NOMO-1 treated with dmso at 0.1 percent for 144 hours (cell line): Measurements from ENCODE around the gene ARHGDIG.

Experiments
- DNase-seq: peaks from one replicate; lab custom pipeline; 2025; ENCODE audit not compliant: unreplicated experiment; lab: John Stamatoyannopoulos, UW

The ARHGDIG gene

DNA sequence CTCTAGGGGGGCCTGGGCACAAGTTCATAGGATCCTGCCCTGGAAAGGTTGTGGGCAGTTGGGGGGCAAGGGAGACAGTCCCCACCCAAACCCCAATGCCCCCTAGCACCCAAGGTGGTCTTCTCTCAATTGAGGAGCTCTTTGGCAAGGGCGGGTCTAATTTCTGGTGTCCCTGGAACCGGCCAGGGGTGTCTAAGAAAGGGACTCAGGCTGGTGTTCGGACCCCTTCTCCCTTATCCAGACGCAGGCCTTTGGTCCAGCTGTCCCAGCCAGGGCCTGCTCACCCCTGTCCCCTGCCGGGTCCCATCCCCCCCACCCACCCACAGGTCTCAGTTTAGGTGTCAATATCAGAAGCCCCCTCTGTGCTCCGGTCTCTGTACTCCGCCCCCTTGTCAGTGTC lies 860 bp upstream of the ARHGDIG start:
- no peak for DNase-seq

DNA sequence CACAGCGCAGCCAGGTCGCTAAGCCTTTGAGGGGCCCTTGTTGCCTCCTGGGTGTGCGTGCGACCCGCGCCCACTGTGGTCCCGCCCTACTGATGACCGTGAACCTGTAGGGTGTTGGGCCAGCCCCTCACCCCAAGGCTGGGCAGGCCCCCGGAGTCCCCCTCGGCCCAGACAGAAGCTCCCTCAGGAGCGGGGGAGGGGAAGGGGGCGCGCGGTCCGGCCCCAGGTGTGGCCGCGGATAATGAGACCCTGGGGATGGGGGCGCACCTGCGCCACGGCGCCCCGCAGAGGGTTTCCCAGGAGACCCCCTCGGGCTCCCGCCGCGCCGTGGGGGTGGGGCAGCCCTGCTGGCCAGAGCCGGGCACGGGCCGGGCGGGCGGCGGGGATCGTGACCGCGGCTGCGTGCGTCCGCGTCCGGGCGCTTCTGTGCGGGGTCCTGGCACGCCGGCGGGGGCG lies 358 bp upstream of the ARHGDIG start:
- DNase-seq, result no peak

DNA sequence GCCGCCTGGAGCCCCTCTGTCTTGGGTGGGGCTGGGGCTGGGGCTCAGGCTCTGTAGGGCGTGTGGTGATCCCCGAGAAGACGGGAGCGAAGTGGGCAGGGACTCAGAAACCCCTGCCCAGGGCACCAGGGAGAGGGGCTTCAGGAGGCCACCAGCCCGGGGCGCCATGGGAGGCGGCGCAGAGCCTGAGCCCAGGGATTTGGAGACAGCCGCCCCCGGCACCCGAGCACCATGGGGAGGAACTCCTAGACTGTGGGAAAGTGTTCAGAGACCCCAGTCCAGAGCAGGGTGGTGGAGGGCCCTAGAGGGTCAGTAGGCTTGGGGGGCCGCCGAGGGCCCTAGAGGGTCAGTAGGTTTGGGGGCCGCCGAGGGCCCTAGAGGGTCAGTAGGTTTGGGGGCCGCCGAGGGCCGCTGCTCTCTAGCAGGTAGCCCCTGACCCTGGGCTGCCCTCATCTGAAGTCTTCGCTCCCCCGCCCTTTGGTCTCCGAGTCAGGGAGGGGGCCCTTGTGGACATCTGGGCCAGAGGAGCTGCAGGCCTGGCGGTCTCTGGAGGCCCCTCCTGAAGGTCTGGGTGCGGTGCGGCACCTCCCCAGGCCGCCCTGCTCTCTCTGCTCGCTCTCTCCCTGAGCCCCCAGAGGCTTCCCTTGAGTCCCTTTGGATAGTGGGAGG lies 734 bp downstream of the ARHGDIG start:
- no peak for DNase-seq

DNA sequence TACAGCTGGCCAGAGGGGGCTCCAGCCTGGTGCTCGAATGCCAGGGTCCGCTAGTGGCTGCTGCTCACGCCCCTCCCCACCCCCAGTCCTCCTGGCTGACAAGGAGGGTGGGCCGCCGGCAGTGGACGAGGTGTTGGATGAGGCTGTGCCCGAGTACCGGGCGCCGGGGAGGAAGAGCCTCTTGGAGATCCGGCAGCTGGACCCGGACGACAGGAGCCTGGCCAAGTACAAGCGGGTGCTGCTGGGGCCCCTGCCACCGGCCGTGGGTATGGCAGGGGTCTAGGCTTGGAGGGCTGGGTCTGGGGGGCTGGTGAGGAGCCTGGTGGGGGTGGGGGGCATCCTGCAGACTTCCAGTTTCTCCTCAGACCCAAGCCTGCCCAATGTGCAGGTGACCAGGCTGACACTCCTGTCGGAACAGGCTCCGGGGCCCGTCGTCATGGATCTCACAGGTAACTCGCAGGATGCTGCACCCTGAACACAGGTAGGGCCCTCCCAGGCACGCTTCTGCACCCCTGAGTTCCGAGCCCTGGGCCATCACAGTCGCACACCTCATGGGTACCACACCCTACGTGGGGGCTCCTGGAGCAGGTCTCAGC lies 1.4 kb downstream of the ARHGDIG start:
- no peak for DNase-seq

DNA sequence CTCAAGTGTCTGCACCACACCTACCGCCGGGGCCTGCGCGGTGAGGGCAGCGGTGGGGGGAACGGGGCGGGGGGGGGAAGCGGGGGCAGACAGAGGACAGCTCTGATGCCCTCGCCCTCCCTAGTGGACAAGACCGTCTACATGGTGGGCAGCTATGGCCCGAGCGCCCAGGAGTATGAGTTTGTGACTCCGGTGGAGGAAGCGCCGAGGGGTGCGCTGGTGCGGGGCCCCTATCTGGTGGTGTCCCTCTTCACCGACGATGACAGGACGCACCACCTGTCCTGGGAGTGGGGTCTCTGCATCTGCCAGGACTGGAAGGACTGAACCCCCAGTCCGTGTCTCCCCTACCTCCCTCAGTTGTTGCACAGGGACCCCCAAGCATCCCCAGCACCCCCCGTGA lies 2.1 kb downstream of the ARHGDIG start:
- no peak for DNase-seq

DNA sequence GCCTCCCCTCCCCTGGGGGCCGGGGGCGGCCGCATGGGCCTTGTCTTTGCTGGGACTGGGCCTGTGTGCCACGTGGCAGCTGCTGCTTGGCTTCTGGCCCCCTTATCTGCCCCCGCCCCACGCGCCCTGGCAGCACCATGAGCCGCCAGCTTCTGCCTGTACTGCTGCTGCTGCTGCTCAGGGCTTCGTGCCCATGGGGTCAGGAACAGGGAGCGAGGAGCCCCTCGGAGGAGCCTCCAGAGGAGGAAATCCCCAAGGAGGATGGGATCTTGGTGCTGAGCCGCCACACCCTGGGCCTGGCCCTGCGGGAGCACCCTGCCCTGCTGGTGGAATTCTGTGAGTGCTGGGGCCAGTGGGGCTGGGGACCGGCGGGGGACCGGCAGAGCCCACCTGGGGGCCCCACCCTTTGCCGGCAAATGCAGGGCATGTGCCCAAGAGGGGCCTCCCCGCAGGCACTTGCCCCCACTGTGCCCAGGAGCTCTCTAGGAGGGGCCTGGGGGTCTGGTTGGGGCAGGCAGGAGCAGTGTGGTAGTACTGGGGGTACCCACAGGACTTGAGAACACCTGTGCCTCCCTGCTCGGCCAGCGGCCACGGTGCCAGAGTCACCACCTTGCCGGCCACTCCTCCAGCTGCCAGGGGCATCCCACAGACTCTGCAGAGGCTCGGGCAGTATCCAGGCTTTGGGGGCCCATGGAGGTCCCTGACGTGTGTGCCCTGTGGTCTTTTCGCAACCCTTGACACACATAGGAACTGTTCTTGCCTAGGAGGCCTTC lies 2.8 kb downstream of the ARHGDIG start, which contains the start of gene PDIA2:
Gene PDIA2 (plus strand): TSS at position 132 of the 773 bp plus-strand sequence. CDS start 6 bp downstream, at position 138.
- no peak for DNase-seq

DNA sequence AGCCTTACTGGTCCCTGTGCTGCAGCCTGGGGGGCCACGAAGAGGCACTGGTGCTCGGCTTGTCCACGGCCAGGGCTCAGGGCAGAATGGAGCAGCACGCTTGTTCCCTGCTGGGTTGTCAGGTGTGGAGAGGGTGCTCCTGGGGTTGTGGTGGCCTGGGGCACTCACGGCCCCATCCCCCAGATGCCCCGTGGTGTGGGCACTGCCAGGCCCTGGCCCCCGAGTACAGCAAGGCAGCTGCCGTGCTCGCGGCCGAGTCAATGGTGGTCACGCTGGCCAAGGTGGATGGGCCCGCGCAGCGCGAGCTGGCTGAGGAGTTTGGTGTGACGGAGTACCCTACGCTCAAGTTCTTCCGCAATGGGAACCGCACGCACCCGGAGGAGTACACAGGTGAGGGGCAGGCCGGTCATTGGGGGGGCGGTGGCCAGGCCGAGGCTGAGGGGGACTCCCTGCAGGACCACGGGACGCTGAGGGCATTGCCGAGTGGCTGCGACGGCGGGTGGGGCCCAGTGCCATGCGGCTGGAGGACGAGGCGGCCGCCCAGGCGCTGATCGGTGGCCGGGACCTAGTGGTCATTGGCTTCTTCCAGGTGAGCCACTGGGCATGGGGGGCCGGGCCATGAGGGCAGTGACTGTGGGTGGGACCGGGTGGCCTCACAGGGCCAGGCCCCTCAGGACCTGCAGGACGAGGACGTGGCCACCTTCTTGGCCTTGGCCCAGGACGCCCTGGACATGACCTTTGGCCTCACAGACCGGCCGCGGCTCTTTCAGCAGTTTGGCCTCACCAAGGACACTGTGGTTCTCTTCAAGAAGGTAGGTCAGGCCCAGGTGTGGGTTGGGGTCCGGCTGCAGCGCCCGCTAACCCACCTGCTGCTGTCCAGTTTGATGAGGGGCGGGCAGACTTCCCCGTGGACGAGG lies 4.1 kb downstream of the ARHGDIG start:
- no peak for DNase-seq

DNA sequence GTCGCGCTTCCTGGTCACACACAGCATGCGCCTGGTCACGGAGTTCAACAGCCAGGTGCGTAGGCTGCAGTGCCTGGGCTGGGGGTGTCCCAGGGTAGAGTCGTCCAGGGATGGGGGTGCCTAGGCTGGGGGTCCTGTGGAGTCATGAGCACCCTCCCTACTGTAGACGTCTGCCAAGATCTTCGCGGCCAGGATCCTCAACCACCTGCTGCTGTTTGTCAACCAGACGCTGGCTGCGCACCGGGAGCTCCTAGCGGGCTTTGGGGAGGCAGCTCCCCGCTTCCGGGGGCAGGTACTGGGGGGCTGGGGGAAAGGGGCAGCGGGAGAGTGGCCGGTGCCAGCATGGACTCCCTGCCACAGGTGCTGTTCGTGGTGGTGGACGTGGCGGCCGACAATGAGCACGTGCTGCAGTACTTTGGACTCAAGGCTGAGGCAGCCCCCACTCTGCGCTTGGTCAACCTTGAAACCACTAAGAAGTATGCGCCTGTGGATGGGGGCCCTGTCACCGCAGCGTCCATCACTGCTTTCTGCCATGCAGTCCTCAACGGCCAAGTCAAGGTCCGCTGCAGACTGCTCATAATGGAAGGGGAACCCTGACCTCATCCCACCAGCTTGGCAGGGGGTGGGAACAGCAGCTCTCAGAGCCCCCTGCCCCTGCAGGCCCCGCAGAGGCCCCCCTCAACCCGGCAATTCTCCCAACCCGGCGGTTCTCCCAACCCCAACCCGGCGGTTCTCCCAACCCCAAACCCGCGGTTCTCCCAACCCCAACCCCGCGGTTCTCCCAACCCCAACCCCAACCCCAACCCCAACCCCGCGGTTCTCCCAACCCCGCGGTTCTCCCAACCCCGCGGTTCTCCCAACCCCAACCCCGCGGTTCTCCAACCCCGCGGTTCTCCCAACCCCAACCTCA lies 5.0 kb downstream of the ARHGDIG start:
- no peak for DNase-seq

DNA sequence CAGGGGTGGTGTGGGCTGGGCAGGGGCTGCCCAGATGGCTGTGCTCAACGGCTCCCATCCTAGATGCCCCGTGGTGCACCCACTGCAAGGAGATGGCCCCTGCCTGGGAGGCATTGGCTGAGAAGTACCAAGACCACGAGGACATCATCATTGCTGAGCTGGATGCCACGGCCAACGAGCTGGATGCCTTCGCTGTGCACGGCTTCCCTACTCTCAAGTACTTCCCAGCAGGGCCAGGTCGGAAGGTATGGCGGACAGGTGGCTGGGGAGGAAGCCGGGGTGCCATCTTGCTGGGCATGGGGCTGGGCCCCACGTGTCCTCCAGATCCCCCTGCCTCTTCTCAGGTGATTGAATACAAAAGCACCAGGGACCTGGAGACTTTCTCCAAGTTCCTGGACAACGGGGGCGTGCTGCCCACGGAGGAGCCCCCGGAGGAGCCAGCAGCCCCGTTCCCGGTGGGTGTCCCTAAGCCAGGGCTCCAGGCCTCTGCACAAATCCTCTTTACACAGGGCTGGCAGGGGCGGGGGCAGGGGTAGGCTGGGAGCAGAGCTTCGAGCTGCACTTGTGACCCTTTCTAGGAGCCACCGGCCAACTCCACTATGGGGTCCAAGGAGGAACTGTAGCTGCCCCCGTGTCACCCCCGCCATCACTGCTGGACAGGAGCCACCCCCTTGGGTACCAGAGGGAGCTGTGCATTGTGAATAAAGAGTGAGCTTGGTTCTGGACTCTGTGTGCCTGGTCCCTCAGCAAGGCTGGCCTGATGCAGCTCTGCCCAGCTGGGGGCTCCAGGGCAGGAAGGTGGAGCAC lies 6.3 kb downstream of the ARHGDIG start:
- DNase-seq, result no peak

DNA sequence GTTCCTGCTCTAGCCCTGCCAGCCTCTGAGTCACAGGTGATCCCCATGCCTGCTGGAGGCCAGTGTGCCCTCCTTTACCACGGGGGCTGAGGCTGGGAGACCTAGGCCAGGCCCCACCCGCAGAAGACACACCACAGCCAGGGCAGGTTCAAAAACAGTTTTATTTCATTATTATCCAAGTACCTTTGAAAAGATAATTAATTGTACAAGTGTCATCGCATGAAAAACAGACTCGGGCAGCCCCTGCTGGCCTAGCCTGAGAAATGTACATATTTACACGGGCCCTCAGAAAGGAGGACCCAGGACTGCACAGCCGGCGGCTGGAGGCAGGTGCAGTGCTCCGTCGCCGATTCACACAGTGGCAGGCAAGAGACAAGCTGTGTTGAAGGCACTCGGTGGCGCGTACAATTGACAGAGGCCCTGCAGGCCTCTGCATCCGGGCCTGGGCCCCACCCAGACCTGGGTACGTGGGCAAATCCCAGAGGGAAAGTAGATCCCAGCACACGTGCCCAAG lies 7.0 kb downstream of the ARHGDIG start:
- DNase-seq, result no peak

DNA sequence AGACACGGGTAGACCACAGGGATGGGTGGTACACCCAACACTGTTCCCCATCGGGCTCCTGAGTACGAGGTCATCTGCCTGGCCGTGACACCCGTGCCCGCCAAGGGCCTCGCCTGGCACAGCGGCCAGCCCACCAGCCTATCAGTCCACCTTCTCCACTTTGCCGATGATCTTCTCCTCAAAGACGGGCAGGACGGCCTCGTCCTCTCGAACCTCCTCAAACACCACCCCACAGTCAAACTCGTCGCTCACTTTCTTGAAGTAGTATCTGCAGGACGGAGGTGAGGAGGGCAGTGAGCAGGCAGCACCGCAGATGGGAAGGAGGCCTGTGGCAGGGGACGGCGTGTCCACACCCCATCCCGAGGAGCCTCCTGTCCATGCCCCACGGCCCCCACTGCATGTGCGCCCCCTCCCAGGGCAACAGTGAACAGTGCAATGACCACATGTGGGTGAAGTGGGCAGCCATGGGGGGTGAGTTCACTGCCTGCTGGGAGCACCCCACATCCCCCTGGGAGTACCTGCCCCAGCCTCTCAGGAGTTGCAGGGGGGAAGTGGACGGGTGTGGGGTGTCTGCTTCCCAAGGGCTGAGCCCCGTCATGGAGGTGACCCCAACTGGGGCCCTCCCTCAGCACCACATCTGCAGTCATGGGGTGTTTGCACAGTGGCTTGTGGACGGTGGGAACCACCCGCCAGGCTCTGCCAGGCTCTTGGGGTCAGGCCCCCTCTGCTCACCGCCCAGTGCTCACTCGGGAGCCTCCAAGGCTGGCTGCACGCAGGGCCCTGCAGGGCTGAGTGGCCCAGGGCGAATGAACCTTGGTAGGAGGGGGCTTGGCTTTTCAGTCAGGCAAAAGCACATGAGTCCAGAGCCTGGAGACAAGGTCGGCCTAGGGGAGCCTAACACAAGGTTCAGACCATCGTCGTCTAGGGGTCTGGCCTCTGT lies 7.9 kb downstream of the ARHGDIG start:
- no peak for DNase-seq

DNA sequence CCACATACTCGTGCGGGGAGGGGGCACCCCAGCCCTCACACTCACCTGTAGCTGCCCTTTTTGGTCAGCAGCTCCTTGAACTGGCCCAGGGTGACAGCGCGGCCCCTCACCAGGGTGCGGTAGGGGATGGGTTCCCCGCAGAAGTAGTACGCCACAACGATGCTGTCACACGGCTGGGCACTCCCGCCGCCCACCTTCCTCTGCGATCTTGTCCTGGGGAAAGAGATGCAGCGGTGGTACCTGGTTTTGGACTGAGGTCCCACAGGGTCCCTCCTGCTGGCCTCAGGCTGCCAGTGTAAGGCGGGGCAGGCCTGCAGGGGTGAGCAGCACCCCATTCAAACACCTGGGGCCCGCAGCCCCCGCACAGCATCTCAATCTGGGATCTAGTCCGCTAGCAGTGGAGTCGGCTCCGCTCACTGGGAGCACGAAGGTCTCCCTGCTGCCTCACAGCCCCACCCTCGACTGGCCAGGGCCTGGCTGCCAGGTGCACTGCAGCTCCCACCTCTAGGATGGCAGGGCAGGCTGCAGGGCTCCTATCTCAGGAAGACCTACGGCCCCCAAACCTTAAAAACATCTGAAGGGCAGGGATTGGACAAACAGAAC lies 9.1 kb downstream of the ARHGDIG start:
- DNase-seq, result no peak

DNA sequence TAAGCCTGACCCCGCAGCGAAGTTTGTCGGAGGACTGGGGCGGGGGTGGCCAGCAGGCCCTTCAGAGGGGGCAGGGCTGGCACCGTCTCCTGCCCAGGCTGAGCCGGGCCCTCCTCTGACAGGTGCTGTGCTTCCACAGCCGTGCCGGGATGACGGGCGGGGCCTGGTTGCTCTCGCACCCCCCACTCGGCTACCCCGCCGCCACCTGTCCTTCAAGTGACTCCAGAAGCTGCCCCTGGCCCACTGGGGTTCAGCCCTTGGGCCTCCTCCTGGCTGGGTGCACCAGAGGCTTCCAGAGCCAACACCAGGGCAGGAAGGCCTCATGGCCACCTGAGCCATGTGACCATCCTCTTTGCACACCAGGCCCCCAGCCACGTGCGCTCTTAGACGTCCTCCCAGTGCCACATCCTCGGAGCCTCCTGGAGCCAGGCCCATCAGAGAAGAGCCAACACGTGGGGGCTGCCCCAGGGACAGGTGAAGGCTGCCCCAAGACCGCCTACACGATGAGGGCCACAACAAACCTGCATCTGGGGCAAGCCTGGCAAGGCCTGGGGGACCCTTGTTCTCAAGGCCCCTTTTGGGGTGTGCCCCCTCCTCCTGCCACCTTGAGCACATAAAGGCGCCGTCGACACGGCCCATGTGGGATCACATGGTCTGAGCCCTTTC lies 9.8 kb downstream of the ARHGDIG start:
- no peak for DNase-seq

DNA sequence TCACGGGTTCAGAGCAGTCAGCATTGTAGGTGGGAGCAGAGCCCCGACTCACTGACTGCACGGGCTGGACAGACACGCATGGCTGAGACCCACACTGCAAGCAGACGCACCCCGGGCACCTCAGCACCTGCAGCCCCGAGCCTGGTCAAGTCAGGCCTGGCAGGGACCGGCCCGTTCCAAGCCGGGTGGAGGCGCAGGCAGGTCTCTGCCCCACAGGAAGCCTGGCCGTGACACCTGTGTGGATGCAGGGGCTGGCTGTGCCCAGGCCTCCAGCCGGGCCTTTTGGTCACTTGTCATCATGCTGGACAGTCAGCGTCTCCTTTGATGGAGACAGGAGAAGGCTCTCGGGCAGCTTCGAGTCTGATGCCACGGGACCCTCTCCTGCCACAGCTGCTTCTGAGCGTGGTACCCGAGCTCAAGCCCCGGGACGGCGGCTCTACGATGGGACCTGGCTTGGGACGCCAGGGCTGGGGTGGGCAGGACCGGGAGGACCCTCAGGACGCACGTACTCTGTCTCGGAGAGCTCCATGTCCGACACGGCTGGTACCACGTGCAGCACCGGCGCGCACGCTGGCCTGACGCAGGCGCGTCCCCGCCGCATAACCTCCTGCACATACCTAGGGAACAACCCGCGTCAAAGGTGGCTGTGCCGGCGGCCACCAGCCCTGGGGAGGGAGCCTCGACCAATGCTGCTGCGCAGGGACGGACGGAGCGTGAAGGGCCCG lies 10.5 kb downstream of the ARHGDIG start:
- no peak for DNase-seq

DNA sequence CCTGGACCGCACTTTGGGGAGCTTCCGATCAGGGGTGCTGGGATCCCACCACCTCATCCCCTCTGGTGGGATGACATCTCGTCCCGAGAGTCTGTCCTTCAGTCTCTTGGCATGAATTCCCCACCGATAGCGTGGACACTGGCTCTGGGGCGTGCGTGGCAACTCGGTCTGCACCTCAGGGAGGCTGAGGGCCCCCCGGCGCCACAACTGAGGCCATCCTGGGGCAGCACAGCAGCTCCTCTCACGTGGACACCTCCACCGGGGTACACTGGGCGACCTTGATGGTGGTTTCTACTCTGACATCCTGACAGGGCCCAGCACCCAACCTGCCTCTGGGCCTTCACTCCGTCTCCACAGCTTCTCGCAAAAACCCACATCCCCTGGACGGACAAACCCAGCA lies 11.1 kb downstream of the ARHGDIG start:
- no peak for DNase-seq

DNA sequence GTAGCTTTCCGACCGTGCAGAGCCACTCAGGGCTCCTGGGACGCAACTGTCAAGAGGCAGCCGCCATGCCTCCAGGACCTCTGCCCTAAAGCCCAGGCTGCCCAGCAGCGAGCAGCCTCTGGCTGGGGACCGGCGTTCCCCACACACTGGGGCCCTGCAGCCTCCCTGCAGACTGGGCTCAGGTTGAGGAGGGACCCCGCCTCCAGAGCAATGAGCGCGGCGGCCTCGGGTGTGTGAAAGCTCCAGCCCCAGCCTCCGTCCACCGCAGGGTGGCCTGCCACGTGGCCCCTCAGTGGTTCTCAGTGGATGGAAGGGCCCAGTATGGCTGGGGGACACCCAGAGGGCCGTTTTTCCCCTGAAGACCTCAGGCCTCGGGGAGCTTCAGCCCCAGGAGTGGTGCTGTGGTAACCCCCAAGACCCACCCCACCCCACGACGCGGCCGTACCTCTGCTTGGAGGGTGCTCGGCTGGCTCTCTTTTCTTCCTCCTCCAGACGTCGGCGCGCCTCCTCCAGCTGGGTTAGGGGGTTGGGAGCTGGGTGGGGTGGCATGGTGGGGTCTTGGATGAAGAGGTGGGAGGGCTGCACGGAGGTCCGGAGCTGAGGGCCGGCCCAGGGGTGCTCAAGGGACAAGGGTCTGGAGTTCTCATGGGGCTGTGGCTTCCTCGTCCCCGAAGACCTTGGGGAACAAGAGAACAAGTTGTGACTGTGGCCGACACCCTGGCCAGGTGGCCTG lies 12.8 kb downstream of the ARHGDIG start:
- DNase-seq, result no peak
